HG02763 (cell line): ENCODE data around the gene COL13A1.

Source experiments
- ATAC-seq: cut with Tn5 transposase; IDR thresholded peaks from one replicate; pipeline ENCODE4 v1.9.1; 2021; ENCODE audit warnings: mild to moderate bottlenecking, moderate library complexity; ENCODE audit not compliant: unreplicated experiment

COL13A1 gene

GRCh38 chr10:69844698-69845097, 43.0 kb downstream of the COL13A1 start:
- ATAC-seq: no peak

- no peak for ATAC-seq
Observed at GRCh38 chr10:69845574-69846292, 44.0 kb downstream of the COL13A1 start.

- no peak for ATAC-seq
Observed at GRCh38 chr10:69846293-69846921, 44.7 kb downstream of the COL13A1 start.

DNA sequence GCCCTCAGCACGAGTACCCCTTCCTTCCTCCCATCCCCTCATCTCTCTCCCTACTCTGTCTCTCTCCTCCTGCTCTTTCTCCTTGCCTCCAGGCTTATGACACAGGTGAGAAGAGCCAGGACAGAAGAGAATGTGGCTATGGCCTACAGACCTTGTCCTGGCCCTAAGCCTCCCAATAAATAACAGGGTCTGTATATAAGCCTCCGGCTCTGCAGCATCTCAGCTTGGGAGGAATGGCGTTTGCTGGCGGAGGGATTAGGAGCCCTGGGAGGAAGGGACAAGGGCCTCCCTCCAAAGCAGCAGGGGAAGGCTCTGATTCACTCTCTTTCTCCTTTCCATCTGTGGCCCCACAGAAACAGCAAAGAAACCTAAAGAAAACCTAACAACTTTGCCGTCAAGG, 45.8 kb downstream of the COL13A1 start:
- ATAC-seq: no peak

- no peak for ATAC-seq
Observed at GRCh38 chr10:69847883-69848282, 46.2 kb downstream of the COL13A1 start.

DNA sequence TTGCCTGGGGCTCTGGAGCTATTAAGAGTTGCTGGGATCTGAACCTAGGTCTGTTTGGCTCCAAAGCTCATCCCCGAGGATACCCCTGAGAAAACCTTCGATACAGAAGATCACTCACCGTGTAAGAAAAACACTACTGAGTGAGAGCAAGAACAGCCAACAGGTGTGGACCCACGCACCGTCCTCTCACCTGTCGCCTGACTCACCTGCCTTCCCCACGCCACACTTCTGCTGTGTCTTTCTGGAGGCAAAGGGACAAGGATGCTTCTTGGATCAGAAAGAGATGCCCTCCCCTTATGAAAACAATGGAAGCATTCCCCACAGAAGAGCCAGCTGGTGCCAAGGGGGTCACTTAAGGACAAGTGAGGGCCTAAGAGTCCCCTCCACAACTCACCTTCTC, 46.7 kb downstream of the COL13A1 start:
- ATAC-seq: no peak

- ATAC-seq: no peak
Observed at GRCh38 chr10:69849825-69850224, 48.1 kb downstream of the COL13A1 start.

GRCh38 chr10:69850440-69850839, 48.7 kb downstream of the COL13A1 start:
- no peak for ATAC-seq

- ATAC-seq: no peak
Observed at GRCh38 chr10:69851306-69851705, 49.6 kb downstream of the COL13A1 start.

GRCh38 chr10:69853064-69853463, 51.4 kb downstream of the COL13A1 start:
- ATAC-seq: no peak

GRCh38 chr10:69854511-69855345, 53.0 kb downstream of the COL13A1 start:
- no peak for ATAC-seq

DNA sequence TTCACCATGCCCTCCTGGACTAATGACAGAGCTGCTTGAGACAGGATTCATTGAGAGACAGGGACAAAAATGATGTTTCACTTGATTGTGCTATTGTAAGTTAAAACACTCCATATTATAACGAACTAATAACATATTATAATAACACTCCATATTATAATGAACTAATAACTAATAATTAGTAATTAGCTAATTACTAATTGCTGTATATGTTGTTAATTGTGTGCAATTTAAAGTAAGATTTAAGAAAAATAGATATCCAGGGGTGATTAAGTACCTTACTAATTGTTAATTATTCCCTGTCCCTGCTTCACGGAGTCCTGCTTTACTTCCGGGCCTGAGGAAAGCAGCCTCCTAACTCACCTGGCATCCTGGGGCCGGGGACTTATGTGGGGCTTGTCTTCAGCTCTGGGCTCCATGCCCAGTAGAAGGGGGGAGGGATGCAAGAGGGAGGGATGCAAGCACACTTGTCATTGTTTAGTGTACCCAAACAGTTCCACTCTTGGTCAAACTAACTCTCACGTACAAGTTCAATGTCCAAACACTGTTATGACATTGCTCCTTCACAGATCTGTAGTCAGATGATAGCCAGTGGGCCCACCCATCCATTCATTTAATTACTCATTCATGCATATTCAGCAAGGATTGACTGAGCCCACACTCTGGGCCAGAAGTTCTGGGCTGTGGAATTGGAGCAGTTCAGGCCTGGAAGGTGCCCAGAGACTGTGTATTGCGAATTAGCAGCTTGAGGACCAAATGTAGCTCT, 53.8 kb downstream of the COL13A1 start:
- ATAC-seq: no peak

DNA sequence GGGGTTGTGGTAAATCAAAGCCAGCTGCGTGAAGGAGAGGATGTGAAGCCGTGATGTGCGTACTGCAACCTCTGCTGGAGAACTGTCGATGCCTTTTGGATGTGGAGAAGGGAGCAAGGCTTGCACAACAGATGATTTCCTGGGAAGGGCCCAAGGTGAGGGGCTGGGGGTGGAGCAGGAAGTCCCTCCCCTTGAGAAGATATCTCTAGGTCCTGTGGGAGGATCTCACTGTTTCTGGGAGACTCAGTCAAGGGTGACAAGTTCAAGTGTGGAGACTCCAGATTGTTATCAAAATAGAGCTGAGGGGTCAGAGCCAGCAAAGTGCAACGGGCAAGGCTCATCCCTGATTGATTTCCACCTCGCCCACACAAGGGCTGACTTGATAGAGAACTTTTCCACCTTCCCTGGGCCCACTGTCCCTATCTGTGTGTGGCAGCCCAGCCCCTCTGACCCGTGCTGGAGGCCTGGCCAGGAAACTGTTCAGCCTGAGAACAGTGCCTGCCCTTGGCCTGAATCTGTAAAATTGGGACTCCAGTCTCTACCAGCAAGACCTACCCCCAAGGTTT, 55.0 kb downstream of the COL13A1 start:
- no peak for ATAC-seq

- ATAC-seq: no peak
Observed at GRCh38 chr10:69858201-69858600, 56.5 kb downstream of the COL13A1 start.

GRCh38 chr10:69860271-69860670, 58.6 kb downstream of the COL13A1 start:
- no peak for ATAC-seq

GRCh38 chr10:69861251-69862240, 59.8 kb downstream of the COL13A1 start:
- no peak for ATAC-seq

DNA sequence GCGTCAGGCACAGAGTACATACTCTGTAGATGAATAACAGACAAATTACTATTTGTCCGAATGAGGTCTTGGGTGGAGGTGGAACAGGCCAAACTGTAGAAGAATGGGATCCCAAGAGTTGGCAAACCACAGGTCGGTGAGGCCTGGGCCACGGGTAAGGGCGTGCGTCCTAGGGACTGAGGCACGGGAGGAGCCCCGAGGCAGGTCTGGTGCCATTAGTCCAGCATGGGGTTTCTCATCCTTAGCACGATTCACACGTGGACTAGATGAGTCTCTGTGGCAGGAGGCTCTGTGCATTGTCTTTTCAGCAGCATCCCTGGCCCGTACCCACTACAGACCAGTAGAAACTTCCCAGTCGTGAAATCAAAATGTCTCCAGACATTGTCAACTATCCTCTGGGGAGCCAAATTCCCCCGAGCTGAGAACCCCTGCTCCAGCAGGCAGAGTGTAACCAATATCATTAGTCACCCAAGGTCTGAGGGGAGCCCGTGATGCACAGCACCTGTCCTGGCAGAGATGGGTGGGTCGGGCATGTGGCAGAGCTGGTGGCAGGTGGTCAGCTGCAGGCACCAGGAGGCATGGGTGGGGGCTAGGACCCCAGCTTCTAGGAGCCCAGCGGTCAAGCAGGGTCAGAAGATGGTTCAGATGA, 61.3 kb downstream of the COL13A1 start:
- no peak for ATAC-seq

DNA sequence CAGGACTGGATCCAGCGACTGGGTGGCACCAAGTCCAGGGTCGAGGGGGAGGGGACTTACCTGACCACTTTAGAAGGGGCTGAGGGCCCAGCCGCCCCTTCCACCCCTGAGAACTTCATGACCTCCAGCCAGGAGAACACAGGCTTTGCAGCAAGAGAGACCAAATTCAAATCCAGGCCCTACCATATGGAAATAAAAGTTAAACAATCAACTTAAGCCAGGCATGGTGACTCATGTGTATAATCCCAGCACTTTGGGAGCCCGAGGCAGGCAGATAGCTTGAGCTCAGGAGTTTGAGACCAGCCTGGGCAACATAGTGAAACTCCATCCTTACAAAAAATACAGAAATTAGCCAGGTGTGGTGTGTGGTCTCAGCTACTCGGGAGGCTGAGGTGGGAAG, 61.9 kb downstream of the COL13A1 start:
- no peak for ATAC-seq

DNA sequence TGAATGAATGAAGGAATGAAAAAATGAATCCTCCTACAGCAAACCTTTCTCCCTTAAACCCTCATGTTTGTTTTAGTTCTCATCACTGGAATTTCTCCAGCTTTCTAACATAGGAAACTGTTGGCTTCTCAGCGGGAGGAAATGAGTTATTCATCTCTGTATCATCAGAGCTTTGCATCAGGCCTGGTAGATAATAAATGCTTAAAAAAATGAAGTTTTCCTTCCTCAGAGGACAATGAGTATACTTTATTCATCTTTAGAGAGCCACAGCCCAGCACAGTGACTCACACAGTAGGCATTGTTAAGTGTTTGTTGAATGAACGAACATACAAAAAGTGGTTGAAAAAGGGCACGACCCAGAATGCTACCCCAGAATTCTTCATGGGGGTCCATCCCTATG, 62.6 kb downstream of the COL13A1 start:
- ATAC-seq: no peak
